COLO668 (cell line): ENCODE measurements around the gene MCF2L.
"Not testable (repeated sequence)": the region's sequence is repeated elsewhere in the genome, so short reads cannot be mapped to it uniquely, and the experiment has no call there.

ENCODE experiments used
- DNase-seq: peaks from one replicate; lab custom pipeline; 2025; ENCODE audit not compliant: unreplicated experiment; lab: John Stamatoyannopoulos, UW

The MCF2L gene

GRCh38 chr13:113106711-113107351 lies 137.8 kb downstream of the MCF2L start:
- DNase-seq: no peak

GRCh38 chr13:113108521-113108920 lies 139.5 kb downstream of the MCF2L start:
- not testable (repeated sequence) for DNase-seq

GRCh38 chr13:113109151-113110047 lies 140.4 kb downstream of the MCF2L start:
- DNase-seq: no peak

- no peak for DNase-seq
These were observed 141.2 kb downstream of the MCF2L start for GRCh38 chr13:113110048-113110851.

- DNase-seq: no peak
These were observed 141.9 kb downstream of the MCF2L start for GRCh38 chr13:113110852-113111315.

- not testable (repeated sequence) for DNase-seq
These were observed 142.8 kb downstream of the MCF2L start for GRCh38 chr13:113111821-113112220.

GRCh38 chr13:113112475-113112874 lies 143.5 kb downstream of the MCF2L start:
- not testable (repeated sequence) for DNase-seq

- DNase-seq: no peak
These were observed 144.2 kb downstream of the MCF2L start for GRCh38 chr13:113112893-113113845.

GRCh38 chr13:113113846-113114271 lies 144.8 kb downstream of the MCF2L start:
- no peak for DNase-seq

- DNase-seq: no peak
These were observed 145.7 kb downstream of the MCF2L start for GRCh38 chr13:113114511-113115362.

GRCh38 chr13:113115363-113116205 lies 146.6 kb downstream of the MCF2L start:
- no peak for DNase-seq

GRCh38 chr13:113116206-113116800 lies 147.3 kb downstream of the MCF2L start:
- DNase-seq: no peak

GRCh38 chr13:113116871-113117271 lies 147.9 kb downstream of the MCF2L start:
- DNase-seq: no peak

GRCh38 chr13:113117335-113117872 lies 148.4 kb downstream of the MCF2L start:
- no peak for DNase-seq

- no peak for DNase-seq
These were observed 148.9 kb downstream of the MCF2L start for GRCh38 chr13:113117911-113118260.

- no peak for DNase-seq
These were observed 149.4 kb downstream of the MCF2L start for GRCh38 chr13:113118261-113119021.
